ENCODE results near the gene ELFN1.

ELFN1 gene

DNA sequence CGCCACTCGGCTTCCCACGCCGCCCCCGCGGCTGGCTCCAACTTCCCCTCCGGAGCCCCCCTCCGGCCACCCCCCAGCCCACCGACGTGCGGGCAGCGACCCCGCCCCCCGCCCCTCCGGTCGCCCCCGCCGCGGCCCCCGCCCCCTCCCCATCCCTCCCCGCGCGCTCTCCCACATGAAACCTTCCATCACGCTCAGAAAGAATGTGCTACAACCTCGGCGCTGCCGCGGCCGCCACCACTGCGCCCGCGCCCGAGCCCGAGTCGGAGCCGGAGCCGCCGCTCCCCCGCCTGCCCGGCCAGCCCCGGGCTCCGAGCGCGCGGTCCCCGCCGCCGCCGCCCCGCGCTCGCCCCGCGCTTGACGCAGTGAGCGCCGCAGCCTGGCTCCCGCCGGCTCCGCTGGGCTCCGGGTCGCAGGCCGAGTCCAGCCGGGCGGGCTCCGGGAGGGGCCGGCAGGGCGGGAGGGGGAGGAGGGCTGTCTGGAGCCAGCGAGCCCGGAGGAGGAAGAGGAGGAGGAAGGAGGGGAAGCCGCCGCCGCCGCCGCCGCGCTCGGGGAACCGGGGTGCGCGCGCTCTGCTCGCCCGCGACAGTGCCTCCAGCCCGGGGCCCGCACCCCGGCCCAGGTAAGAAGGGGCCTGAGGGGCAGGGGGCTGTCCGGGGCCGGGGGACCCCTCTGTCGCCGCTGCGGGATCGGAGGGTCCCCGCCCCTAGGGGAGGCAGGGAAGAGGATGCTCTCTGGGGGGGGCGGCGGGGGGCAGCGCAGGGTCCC is 4.3 kb upstream of the ELFN1 start:
- Histone ChIP-seq H3K27ac (ENCODE audit: low read length) (no peak overlapping the region), H3K27me3 (ENCODE audit: control insufficient read depth, insufficient read depth, low read length) (peaks cover 85% of the 10 kb centered on the region)

DNA sequence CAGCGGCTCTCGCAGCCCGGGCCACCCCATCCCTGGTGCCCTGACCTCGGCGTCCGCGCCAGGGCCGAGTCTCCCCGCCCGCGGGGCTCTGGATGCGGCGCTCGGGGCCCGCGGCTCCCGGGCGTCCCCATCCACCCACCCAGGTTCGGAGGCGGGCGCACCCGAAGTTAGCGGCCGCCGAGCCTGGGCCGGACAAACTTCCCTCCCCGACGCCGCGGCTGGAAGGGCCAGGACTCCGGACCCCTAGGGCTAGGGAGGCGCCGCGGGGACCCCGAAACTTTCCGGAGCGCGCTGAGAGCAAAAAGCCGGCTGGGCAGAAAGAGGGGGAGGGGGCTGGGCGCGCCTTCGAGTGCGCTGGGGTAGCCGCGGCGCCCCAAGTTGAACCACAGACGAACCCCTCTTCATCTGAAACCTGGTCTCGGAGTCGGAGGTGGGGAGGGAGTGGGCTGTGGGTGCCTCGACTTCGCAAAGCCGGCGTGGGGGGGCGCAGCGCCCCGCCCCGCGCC is 3.7 kb upstream of the ELFN1 start:
- Histone ChIP-seq H3K27ac (ENCODE audit: low read length) (no peak overlapping the region), H3K9ac (ENCODE audit: low read length) (no peak overlapping the region), H3K36me3 (ENCODE audit: control insufficient read depth, low read depth, low read length) (no peaks in the 10 kb centered on the region), H3K9me3 (ENCODE audit: control insufficient read depth, low read depth, low read length) (no peaks in the 10 kb centered on the region), H3K4me3 (ENCODE audit: low read length) (peak overlapping the region; percentile 45), H3K4me1 (ENCODE audit: control insufficient read depth, low read depth, low read length) (no peaks in the 10 kb centered on the region), H3K27me3 (ENCODE audit: control insufficient read depth, insufficient read depth, low read length) (peaks cover 90% of the 10 kb centered on the region)

More for the DNA sequence above, 4.3 kb upstream of the ELFN1 start:
- Histone ChIP-seq H3K4me3 (ENCODE audit: low read length) (no peak overlapping the region), H3K9ac (ENCODE audit: low read length) (no peak overlapping the region), H3K4me1 (ENCODE audit: control insufficient read depth, low read depth, low read length) (no peaks in the 10 kb centered on the region), H3K36me3 (ENCODE audit: control insufficient read depth, low read depth, low read length) (no peaks in the 10 kb centered on the region), H3K9me3 (ENCODE audit: control insufficient read depth, low read depth, low read length) (no peaks in the 10 kb centered on the region)

DNA sequence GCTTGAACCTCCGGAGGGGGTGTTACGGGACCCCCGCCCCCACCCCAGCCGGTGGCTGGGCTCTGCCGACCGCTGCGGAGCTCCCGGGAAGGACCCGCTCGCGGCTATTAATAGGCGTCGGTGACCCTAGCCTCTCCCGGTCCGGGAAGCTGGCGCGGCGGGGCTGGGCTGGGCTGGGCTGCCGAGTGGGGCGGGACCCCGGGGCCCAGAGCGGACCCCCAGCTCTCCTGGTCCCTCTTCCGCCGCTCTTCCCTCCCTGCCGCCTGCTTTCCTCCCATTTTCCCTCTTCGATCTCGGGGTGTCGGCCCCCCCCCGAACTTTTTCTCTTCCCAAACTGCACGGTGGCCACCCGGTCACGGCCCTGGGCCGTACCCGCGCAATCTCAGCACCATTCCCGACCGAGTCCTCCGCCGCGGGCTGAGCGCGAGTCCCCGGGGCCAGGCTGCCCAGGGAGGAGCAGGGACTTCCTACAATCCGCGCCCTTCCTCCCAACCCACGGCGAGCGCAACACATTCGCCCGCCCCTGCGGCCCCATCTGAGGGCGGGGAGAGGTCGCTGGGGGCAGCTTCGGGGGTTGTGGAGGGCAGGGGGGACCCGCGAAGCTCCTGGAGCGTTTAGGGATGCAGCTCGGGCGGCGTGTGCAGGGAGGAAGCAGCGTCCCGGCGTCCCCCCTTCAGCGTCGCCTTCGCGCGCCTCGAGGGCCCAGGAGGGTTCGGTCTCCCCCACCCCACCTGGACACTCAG is 3.1 kb upstream of the ELFN1 start:
- Histone ChIP-seq H3K4me1 (ENCODE audit: control insufficient read depth, low read depth, low read length) (no peaks in the 10 kb centered on the region), H3K9ac (ENCODE audit: low read length) (no peak overlapping the region), H3K27ac (ENCODE audit: low read length) (no peak overlapping the region), H3K27me3 (ENCODE audit: control insufficient read depth, insufficient read depth, low read length) (peaks cover 90% of the 10 kb centered on the region), H3K9me3 (ENCODE audit: control insufficient read depth, low read depth, low read length) (no peaks in the 10 kb centered on the region), H3K36me3 (ENCODE audit: control insufficient read depth, low read depth, low read length) (no peaks in the 10 kb centered on the region), H3K4me3 (ENCODE audit: low read length) (peak overlapping the region; percentile 45)

DNA sequence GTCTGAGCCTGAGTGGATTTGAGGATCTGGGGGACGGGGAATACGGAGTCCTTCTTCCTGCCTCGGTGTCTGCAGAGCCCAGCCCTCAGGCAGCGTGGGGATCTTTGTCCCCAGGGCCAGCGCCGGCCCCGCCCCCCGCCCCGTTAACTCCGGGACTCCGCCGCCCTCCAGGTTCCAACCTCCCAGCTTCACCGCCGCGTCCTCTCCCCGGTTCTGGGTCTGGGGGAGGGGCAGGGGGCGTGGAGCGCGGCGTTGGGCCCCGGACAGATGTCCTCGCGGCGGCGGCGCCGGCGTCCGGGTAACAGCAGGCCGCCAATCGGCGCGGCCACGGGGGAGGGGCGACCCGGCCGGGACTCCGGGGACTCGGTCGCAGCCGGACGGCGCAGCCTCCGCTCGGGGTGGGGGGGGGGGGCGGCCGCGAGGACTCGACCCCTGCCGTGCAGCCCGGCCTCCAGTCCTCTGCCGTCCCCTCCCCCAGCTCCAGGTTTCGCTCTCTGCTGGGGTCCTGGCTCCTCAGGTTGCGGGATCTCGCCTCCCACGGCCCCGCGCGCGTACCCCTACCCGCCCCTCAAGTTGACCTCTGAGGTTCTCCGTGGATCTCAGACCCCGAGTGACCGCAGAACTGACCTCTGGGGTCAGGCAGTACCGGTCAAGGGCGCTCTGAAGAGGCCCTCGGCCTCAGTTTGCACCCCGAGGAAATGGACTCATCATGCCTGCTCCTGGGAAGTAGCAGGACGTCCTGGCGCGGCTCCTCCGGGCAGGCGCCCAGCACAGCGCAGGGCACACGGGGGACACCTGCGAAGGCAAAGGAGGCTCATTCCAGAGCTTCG is 2.3 kb upstream of the ELFN1 start:
- Histone ChIP-seq H3K27ac (ENCODE audit: low read length) (no peak overlapping the region), H3K4me1 (ENCODE audit: control insufficient read depth, low read depth, low read length) (no peaks in the 10 kb centered on the region)

GRCh38 chr7:1668396-1669063 is 1.5 kb upstream of the ELFN1 start:
- peaks cover 83% of the 10 kb centered on the region for H3K27me3 ChIP-seq (ENCODE audit: control insufficient read depth, insufficient read depth, low read length)
- no peaks in the 10 kb centered on the region for H3K36me3 ChIP-seq (ENCODE audit: control insufficient read depth, low read depth, low read length)
- no peaks in the 10 kb centered on the region for H3K9me3 ChIP-seq (ENCODE audit: control insufficient read depth, low read depth, low read length)
- no peaks in the 10 kb centered on the region for H3K4me1 ChIP-seq (ENCODE audit: control insufficient read depth, low read depth, low read length)
- H3K27ac ChIP-seq (ENCODE audit: low read length): no peak overlapping the region
- no peak overlapping the region for H3K9ac ChIP-seq (ENCODE audit: low read length)
- H3K4me3 ChIP-seq (ENCODE audit: low read length): peak overlapping the region; percentile 38

More for the DNA sequence above, 2.3 kb upstream of the ELFN1 start:
- Histone ChIP-seq H3K9ac (ENCODE audit: low read length) (no peak overlapping the region), H3K27me3 (ENCODE audit: control insufficient read depth, insufficient read depth, low read length) (peaks cover 90% of the 10 kb centered on the region), H3K9me3 (ENCODE audit: control insufficient read depth, low read depth, low read length) (no peaks in the 10 kb centered on the region), H3K4me3 (ENCODE audit: low read length) (peak overlapping the region; percentile 45), H3K36me3 (ENCODE audit: control insufficient read depth, low read depth, low read length) (no peaks in the 10 kb centered on the region)

GRCh38 chr7:1669064-1669951 is 769 bp upstream of the ELFN1 start:
- Histone ChIP-seq H3K36me3 (ENCODE audit: control insufficient read depth, low read depth, low read length) (no peaks in the 10 kb centered on the region), H3K27me3 (ENCODE audit: control insufficient read depth, insufficient read depth, low read length) (peaks cover 75% of the 10 kb centered on the region), H3K4me1 (ENCODE audit: control insufficient read depth, low read depth, low read length) (no peaks in the 10 kb centered on the region), H3K9ac (ENCODE audit: low read length) (no peak overlapping the region), H3K27ac (ENCODE audit: low read length) (no peak overlapping the region), H3K9me3 (ENCODE audit: control insufficient read depth, low read depth, low read length) (no peaks in the 10 kb centered on the region), H3K4me3 (ENCODE audit: low read length) (peak overlapping the region; percentile 38)

DNA sequence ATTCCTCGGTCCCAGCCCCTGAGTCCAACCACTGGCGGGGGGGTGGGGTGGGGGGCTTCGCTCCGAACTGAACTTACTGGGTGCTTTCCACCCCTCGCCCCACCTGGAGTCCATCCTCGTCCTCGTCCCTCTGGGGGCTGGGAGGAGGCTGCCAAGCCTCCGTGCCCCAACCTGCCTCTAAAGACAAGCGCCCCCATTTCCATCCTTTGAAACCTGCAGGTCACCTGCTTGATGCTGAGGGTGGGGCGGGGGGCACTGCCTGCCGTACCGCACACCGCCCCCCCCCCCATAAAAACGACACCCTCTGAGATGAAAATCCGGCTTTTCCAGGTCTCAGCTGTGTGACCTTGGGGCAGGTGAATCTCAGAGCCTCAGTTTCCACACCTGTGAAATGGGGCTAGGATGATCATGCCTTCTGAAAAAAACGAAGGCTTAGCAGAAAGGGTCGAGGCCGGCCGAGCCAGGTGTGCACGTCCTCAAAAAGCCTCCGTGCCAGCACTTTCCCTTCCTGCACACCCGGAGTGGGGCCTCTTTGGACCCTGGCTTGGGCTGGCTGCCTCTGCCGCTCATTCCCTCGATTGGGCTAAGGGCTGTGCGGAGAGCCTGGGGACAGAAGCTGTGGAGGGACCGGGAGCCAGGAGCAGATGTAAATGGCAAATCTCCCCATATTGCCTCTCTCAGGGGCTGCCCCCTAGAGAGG is 967 bp downstream of the ELFN1 start:
- H3K4me3 ChIP-seq (ENCODE audit: low read length): peak overlapping the region; percentile 56
- no peaks in the 10 kb centered on the region for H3K4me1 ChIP-seq (ENCODE audit: control insufficient read depth, low read depth, low read length)
- H3K9ac ChIP-seq (ENCODE audit: low read length): no peak overlapping the region
- no peak overlapping the region for H3K27ac ChIP-seq (ENCODE audit: low read length)
- H3K36me3 ChIP-seq (ENCODE audit: control insufficient read depth, low read depth, low read length): no peaks in the 10 kb centered on the region
- H3K27me3 ChIP-seq (ENCODE audit: control insufficient read depth, insufficient read depth, low read length): peaks cover 63% of the 10 kb centered on the region
- H3K9me3 ChIP-seq (ENCODE audit: control insufficient read depth, low read depth, low read length): no peaks in the 10 kb centered on the region

- H3K9me3 ChIP-seq (ENCODE audit: control insufficient read depth, low read depth, low read length): no peaks in the 10 kb centered on the region
- H3K4me1 ChIP-seq (ENCODE audit: control insufficient read depth, low read depth, low read length): no peaks in the 10 kb centered on the region
- H3K4me3 ChIP-seq (ENCODE audit: low read length): no peak overlapping the region
- H3K27me3 ChIP-seq (ENCODE audit: control insufficient read depth, insufficient read depth, low read length): peaks cover 55% of the 10 kb centered on the region
- no peaks in the 10 kb centered on the region for H3K36me3 ChIP-seq (ENCODE audit: control insufficient read depth, low read depth, low read length)
- H3K27ac ChIP-seq (ENCODE audit: low read length): no peak overlapping the region
- no peak overlapping the region for H3K9ac ChIP-seq (ENCODE audit: low read length)
Measured at GRCh38 chr7:1671594-1672451, 1.7 kb downstream of the ELFN1 start.

GRCh38 chr7:1672851-1673486 is 2.9 kb downstream of the ELFN1 start:
- Histone ChIP-seq H3K4me1 (ENCODE audit: control insufficient read depth, low read depth, low read length) (no peaks in the 10 kb centered on the region), H3K27me3 (ENCODE audit: control insufficient read depth, insufficient read depth, low read length) (peaks cover 44% of the 10 kb centered on the region), H3K27ac (ENCODE audit: low read length) (no peak overlapping the region), H3K4me3 (ENCODE audit: low read length) (no peak overlapping the region), H3K9me3 (ENCODE audit: control insufficient read depth, low read depth, low read length) (no peaks in the 10 kb centered on the region), H3K36me3 (ENCODE audit: control insufficient read depth, low read depth, low read length) (no peaks in the 10 kb centered on the region), H3K9ac (ENCODE audit: low read length) (no peak overlapping the region)

Data from iPS-18a (cell line).